Kidney epithelial cell (primary cell): ENCODE data around the gene ARAP1. TPM values are rescaled to one million over a fixed set of nuclear protein-coding genes. Genes with fewer than 3 reads are reported as not detected.

Experiments
- DNase-seq: peaks from one replicate; pipeline ENCODE4 v3.0.0-alpha.2; 2010; ENCODE audit warnings: low read depth
- H3K27me3 ChIP-seq: 2 replicates; pipeline ENCODE4 v1.6.0; 2011; ENCODE audit warnings: low read length; ENCODE audit not compliant: control insufficient read depth, insufficient read depth
- H3K36me3 ChIP-seq: 2 replicates; pipeline ENCODE4 v1.5.1; 2011; ENCODE audit warnings: low read length; ENCODE audit not compliant: control insufficient read depth, insufficient read depth
- H3K4me3 ChIP-seq: 2 replicates; pipeline ENCODE4 v1.5.1; 2011; ENCODE audit warnings: low read depth, mild to moderate bottlenecking, control low read depth, low read length
- total RNA-seq: library from RNA; depleted of rRNA; stranded (reverse); fragments of >200 nt; gene quantifications from 2 replicates; pipeline ENCODE4 v1.2.3, GENCODE V29; 2015
- TF ChIP-seq, protein P1 (sequence below): IDR thresholded peaks from 2 replicates; pipeline ENCODE4 v1.5.1; 2011; ENCODE audit warnings: mild to moderate bottlenecking, moderate library complexity, low read length, control low read depth, inconsistent platforms; ENCODE audit not compliant: insufficient read depth, poor library complexity, severe bottlenecking

ARAP1 gene
- total RNA-seq, 1 donor from 2014 or later, result 97.1 TPM

DNA sequence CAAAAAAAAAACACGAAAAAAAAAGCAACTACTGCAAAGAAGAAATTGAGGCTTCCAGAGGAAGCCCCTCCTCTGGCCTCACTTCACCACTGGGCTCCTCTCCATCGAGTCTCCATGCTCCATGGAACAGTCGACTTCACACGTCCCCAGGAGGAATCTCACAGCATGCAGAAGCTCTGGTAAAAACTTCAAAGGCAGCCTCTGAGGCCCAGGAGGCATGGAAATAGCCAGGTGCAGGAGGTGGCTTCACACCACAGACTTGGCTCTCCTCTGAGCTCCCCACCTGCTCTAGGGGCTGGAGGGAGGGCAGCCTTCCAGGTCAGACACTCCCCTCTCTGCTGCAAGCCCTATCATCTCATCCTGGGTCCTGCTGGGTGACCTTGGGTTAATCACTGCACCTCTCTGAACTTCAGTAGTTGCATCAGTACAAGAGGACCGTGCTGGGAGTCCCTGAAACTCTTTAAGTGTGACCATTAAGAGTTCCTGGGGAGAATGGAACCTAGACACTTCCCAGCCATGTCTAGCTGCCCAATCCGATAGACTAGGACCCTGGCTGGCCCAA lies 86.2 kb downstream of the ARAP1 start:
- peaks cover 45% of the 10 kb centered on the region for H3K27me3 ChIP-seq
- TF ChIP-seq, protein P1, sequence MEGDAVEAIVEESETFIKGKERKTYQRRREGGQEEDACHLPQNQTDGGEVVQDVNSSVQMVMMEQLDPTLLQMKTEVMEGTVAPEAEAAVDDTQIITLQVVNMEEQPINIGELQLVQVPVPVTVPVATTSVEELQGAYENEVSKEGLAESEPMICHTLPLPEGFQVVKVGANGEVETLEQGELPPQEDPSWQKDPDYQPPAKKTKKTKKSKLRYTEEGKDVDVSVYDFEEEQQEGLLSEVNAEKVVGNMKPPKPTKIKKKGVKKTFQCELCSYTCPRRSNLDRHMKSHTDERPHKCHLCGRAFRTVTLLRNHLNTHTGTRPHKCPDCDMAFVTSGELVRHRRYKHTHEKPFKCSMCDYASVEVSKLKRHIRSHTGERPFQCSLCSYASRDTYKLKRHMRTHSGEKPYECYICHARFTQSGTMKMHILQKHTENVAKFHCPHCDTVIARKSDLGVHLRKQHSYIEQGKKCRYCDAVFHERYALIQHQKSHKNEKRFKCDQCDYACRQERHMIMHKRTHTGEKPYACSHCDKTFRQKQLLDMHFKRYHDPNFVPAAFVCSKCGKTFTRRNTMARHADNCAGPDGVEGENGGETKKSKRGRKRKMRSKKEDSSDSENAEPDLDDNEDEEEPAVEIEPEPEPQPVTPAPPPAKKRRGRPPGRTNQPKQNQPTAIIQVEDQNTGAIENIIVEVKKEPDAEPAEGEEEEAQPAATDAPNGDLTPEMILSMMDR, result no peak
- no peaks in the 10 kb centered on the region for H3K36me3 ChIP-seq
- H3K4me3 ChIP-seq, result no peak overlapping the region
- DNase-seq, result no peak

- Histone ChIP-seq H3K4me3 (no peak overlapping the region), H3K36me3 (no peaks in the 10 kb centered on the region), H3K27me3 (peaks cover 36% of the 10 kb centered on the region)
- TF ChIP-seq, protein P1, result no peak
- DNase-seq, result no peak
Measured at GRCh38 chr11:72662036-72662435, 90.2 kb downstream of the ARAP1 start.

DNA sequence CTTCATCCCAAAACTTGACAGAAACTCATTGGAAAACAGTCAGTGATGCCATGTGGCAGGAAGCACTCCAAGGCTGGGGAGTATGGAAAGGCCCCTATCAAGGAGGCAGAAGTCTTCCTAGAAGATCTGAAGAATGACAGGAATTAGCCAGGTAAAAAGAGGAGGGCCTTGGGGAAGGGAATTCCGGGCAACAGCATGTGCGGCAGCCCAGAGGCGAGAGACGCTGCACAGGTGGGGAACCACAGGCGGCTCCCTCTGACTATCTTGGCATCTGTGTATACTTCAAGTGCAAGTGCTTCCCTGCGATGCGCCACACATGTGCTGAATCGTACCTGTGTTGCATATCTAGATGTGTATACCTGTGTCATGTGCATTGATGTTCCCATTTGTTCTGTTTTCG lies 90.7 kb downstream of the ARAP1 start:
- Histone ChIP-seq H3K36me3 (no peaks in the 10 kb centered on the region), H3K27me3 (peaks cover 36% of the 10 kb centered on the region)
- TF ChIP-seq, protein P1, result no peak

GRCh38 chr11:72658989-72659640 lies 93.1 kb downstream of the ARAP1 start:
- Histone ChIP-seq H3K27me3 (peaks cover 34% of the 10 kb centered on the region), H3K4me3 (no peak overlapping the region), H3K36me3 (no peaks in the 10 kb centered on the region)
- DNase-seq, result no peak
- TF ChIP-seq, protein P1, result no peak

More for the DNA sequence above, 90.7 kb downstream of the ARAP1 start:
- no peak overlapping the region for H3K4me3 ChIP-seq
- no peak for DNase-seq

DNA sequence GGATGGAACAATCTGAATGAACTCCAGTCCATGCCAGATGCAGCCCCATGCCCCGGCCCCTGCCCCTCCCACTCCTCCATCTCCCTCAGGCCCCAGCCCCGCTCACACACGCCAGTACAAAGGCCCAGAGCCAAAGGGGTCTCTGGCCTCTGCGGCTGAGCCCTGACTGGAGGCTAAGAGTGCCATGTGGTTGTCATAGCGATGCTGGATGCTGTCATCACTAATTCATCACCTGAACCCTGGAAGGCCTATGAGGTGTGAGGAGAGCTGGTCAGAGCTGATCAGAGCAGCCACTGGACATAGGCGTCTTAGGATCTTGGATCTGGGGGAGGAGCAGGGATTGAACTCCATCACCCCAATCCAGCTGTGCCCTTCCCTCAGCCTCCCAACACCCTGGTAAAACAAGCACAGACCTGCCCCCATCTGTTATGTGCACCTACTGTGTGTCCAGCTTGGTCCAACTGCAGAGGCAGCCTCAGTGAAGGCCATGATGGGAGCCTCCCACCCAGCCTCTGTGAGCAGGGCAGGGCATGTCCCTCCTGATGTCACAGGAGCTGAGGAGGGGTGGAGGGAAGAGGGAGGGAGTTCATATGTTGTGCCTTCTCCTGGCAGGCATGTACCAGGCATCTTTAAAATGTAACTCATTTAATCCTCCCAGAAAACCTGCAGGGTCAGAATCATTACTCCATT lies 94.7 kb downstream of the ARAP1 start:
- TF ChIP-seq, protein P1, result no peak
- H3K27me3 ChIP-seq, result peaks cover 26% of the 10 kb centered on the region

More for the DNA sequence above, 94.7 kb downstream of the ARAP1 start:
- Histone ChIP-seq H3K36me3 (no peaks in the 10 kb centered on the region), H3K4me3 (no peak overlapping the region)
- no peak for DNase-seq
